Ascending aorta (tissue), 2 donors: Measurements from ENCODE around the gene LRSAM1. TPM values are rescaled to one million over a fixed set of nuclear protein-coding genes. Genes with fewer than 3 reads are reported as not detected.
A peak's percentile ranks its signal among the peaks of the same experiment; 100 is the strongest.

ENCODE experiments used
- DNase-seq, 2 donors: peaks; one replicate each; pipeline ENCODE4 v3.0.0-alpha.2; 2019; ENCODE audit warnings: low spot score in 2 of 2
- H3K27ac ChIP-seq, 2 donors: fragments of 200-600 bp; sonication (generic); one replicate each; pipeline ENCODE4 v1.5.1; 2016 to 2017; ENCODE audit warnings: mild to moderate bottlenecking in 1 of 2
- H3K27me3 ChIP-seq: fragments of 200-600 bp; sonication (generic); one replicate; pipeline ENCODE4 v1.5.1; 2017
- H3K36me3 ChIP-seq, 2 donors: fragments of 200-600 bp; sonication (generic); one replicate each; pipeline ENCODE4 v1.5.1; 2016
- H3K4me1 ChIP-seq, 2 donors: fragments of 200-600 bp; sonication (generic); one replicate each; pipeline ENCODE4 v1.5.1; 2016 to 2017; ENCODE audit warnings: mild to moderate bottlenecking in 1 of 2
- H3K4me3 ChIP-seq, 2 donors: fragments of 200-600 bp; sonication (generic); one replicate each; pipeline ENCODE4 v1.5.1; 2016 to 2017; ENCODE audit warnings: mild to moderate bottlenecking in 1 of 2
- H3K9me3 ChIP-seq, 2 donors: fragments of 200-600 bp; sonication (generic); one replicate each; pipeline ENCODE4 v1.5.1; 2016
- intact Hi-C: fragments of 100-400 bp; cut with DNase I; formaldehyde crosslinking; loops from one replicate; pipeline ENCODE4 v1.15.1; 2023
- total RNA-seq: library from RNA; depleted of rRNA; stranded (reverse); fragments of >200 nt; gene quantifications from one replicate; pipeline ENCODE4 v1.1.0, GENCODE V29; 2016
- TF ChIP-seq, protein P1 (sequence below), 3 experiments: fragments of 200-600 bp in 2 of 3; fragments of 450-650 bp in 1 of 3; sonication (generic) in 2 of 3; IDR thresholded peaks; one replicate each; pipeline ENCODE4 v1.5.1; 2016 to 2019; ENCODE audit warnings: antibody characterized with exemption in 3 of 3, mild to moderate bottlenecking in 1 of 3, moderate library complexity in 1 of 3

LRSAM1 gene
- total RNA-seq: 22.8 TPM

DNA sequence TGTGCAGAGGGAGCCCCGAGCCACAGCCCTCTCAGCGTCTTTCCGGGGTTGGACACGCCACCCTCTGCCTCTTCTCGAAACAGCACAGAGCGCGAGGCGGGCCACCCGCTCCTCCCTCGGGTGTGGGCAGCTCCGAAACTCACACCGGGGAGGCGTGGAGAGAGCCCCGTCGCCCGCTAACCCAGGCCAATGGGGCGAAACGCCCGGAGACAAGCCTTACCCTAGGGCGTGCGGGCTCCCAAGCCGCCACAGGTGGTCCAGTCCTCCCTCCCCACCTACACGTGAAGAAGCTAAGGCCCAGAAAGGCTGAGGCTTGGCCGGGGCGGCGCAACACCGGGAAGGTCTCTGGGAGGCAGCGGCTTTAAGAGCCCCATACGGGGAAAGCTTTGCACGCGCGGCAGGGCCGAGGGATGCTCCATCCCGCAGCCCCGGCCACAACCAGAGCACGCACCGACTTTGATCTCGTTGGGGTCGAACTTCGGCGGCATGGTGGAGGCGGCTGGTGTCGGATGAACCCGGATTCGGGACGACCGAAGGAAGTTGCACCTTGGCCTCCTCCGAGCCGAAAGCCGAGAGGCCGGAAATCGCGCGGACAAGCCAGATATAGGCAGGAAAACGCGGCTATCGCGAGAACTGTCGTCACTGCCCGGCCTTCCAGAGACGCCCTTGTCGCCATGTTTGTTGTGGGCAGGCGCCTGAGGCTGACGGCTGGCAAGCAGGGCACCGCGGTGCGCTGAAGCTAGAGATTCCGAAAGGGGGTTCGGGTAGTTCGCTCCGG is at the start of gene LRSAM1, which contains the start of gene RPL12:
Gene LRSAM1 (plus strand): TSS at position 681 of the 778 bp plus-strand sequence. CDS start 3,018 bp downstream, outside the sequence.
Gene RPL12 (minus strand): TSS at position 577 of the 778 bp plus-strand sequence. CDS start 89 bp downstream, at position 488.
- TF ChIP-seq, protein P1, sequence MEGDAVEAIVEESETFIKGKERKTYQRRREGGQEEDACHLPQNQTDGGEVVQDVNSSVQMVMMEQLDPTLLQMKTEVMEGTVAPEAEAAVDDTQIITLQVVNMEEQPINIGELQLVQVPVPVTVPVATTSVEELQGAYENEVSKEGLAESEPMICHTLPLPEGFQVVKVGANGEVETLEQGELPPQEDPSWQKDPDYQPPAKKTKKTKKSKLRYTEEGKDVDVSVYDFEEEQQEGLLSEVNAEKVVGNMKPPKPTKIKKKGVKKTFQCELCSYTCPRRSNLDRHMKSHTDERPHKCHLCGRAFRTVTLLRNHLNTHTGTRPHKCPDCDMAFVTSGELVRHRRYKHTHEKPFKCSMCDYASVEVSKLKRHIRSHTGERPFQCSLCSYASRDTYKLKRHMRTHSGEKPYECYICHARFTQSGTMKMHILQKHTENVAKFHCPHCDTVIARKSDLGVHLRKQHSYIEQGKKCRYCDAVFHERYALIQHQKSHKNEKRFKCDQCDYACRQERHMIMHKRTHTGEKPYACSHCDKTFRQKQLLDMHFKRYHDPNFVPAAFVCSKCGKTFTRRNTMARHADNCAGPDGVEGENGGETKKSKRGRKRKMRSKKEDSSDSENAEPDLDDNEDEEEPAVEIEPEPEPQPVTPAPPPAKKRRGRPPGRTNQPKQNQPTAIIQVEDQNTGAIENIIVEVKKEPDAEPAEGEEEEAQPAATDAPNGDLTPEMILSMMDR (IDR thresholded peaks at IDR 0.05): no peak
- Histone ChIP-seq H3K27me3 (no peaks in the 10 kb centered on the region), H3K9me3 (no peaks in the 10 kb centered on the region), H3K27ac (peak within 1 kb of the TSS; percentile 91 to 94), H3K36me3 (peaks cover 32 to 59% of the 10 kb centered on the region in 2 donors), H3K4me1 (peaks cover 9 to 20% of the 10 kb centered on the region in 2 donors), H3K4me3 (peak within 1 kb of the TSS; percentile 75 to 82)
- peak; percentile 79 to 97 for DNase-seq
- intact Hi-C loops: loop anchor here (1.0 kb wide), 2 partner anchors 27 to 55 kb away; partner anchors contain the start of gene ZNF79

DNA sequence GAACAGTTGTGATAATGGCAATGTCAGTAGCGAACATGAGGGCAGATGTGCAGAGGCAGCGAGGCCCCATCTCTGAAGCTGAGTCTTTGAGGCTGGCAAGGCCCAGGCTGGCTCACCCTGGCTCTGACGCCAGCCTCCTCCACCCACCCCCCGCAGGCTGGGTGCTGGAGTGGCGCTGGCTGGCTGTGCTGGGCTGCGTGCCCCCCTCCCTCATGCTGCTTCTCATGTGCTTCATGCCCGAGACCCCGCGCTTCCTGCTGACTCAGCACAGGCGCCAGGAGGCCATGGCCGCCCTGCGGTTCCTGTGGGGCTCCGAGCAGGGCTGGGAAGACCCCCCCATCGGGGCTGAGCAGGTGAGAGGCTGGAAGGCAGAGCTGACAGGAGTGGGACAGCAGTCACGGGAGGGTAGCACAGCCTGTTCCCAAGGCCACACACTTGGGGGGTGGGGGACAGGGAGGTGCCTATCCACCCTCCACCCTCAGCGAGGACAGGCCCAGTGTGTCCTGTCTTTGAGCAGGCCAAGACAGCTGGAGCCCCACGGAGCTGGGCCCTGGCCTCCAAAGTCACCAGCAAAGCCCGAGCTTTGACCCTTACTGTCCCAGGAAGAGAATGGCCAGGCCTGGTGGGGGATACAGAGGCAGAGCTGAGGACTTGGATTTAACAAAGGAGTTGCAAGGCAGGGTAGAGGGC is 48.8 kb upstream of the LRSAM1 start:
- H3K4me1 ChIP-seq: peaks cover 0 to 10% of the 10 kb centered on the region in 2 donors
- H3K36me3 ChIP-seq: peaks cover 22 to 35% of the 10 kb centered on the region in 2 donors
- intact Hi-C loops: no loop called here

DNA sequence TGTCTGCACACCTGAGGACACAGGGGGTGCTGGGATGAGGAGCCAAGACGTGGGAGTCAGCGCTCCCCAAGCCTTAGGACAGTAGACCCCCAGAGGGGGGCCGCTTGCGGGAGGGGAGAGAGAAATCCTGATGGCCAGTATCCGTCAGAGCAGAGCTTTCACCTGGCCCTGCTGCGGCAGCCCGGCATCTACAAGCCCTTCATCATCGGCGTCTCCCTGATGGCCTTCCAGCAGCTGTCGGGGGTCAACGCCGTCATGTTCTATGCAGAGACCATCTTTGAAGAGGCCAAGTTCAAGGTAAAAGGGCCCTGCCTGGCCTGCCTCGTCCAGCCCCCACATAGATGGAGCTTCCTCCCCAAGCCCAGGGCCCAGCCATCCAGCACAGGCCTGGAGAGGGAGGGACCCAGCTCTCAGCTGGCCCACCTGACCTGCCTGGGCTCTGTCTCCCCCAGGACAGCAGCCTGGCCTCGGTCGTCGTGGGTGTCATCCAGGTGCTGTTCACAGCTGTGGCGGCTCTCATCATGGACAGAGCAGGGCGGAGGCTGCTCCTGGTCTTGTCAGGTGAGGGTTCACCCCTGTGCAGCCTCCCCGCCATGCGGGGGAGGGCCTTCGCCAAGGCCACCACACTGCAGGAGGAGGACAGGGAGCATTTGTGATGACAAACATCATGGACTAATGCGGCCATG is 47.7 kb upstream of the LRSAM1 start:
- Histone ChIP-seq H3K4me3 (no peak overlapping the region), H3K9me3 (no peaks in the 10 kb centered on the region), H3K27me3 (no peaks in the 10 kb centered on the region), H3K36me3 (peaks cover 25 to 45% of the 10 kb centered on the region in 2 donors), H3K4me1 (peaks cover 0 to 5% of the 10 kb centered on the region in 2 donors), H3K27ac (no peak overlapping the region)
- intact Hi-C loops: no loop called here
- TF ChIP-seq, protein P1 (IDR thresholded peaks at IDR 0.05): no peak
- no peak for DNase-seq

More for the DNA sequence above, 48.8 kb upstream of the LRSAM1 start:
- Histone ChIP-seq H3K27me3 (no peaks in the 10 kb centered on the region), H3K4me3 (no peak overlapping the region), H3K9me3 (no peaks in the 10 kb centered on the region), H3K27ac (no peak overlapping the region)
- DNase-seq: no peak
- TF ChIP-seq, protein P1 (IDR thresholded peaks at IDR 0.05): no peak

DNA sequence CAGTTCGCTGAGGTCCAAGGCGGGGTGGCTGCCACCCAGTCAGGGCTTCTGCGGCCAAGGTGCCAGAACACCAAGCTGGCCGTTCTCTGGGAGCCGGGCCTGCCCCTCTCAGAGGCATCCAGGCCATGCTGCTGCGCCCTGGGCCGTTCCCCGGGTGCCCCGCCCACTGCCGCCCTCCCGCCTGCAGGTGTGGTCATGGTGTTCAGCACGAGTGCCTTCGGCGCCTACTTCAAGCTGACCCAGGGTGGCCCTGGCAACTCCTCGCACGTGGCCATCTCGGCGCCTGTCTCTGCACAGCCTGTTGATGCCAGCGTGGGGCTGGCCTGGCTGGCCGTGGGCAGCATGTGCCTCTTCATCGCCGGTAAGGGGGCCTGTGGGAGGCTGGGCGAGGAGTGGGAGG is 46.7 kb upstream of the LRSAM1 start:
- H3K27me3 ChIP-seq: no peaks in the 10 kb centered on the region
- H3K9me3 ChIP-seq: no peaks in the 10 kb centered on the region
- DNase-seq: no peak
- no peak overlapping the region for H3K4me3 ChIP-seq
- intact Hi-C loops: no loop called here
- TF ChIP-seq, protein P1 (IDR thresholded peaks at IDR 0.05): no peak
- H3K27ac ChIP-seq: no peak overlapping the region
- no peaks in the 10 kb centered on the region for H3K4me1 ChIP-seq
- peaks cover 25 to 45% of the 10 kb centered on the region in 2 donors for H3K36me3 ChIP-seq

DNA sequence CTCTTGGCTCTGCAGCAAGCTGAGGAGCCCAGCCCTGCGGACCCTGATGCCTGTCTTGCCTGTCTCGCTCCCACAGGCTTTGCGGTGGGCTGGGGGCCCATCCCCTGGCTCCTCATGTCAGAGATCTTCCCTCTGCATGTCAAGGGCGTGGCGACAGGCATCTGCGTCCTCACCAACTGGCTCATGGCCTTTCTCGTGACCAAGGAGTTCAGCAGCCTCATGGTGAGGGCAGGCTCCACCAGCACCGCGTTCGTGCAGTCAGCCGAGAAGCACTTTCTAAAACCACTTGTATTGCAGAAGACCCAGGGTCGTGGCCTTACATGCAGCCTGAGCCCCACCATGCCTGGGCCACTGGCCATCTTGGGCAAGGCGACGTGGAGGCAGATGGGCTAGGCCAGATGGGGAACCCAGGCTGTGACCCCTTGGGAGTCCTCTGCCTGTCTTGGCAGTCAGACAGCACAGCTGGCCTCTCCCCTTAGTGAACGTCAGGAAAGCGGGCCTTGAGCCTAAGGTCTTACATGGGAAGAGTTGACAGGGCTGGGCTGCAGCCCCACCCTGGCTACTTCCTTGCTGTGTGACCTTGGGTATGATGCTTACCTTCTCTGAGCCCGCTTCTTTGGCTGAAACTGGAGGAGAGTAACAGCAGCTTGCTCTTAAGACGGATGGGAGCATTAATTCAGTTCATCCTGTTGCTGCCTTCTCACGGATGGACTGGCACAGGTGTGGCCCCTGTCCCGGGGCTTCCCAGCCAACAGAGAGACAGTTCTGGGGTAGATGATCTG is 45.8 kb upstream of the LRSAM1 start:
- DNase-seq: no peak

More for the DNA sequence above, 45.8 kb upstream of the LRSAM1 start:
- no peak overlapping the region for H3K4me3 ChIP-seq
- H3K4me1 ChIP-seq: no peaks in the 10 kb centered on the region
- TF ChIP-seq, protein P1 (IDR thresholded peaks at IDR 0.05): no peak
- peaks cover 21 to 45% of the 10 kb centered on the region in 2 donors for H3K36me3 ChIP-seq
- H3K9me3 ChIP-seq: no peaks in the 10 kb centered on the region
- intact Hi-C loops: no loop called here
- H3K27me3 ChIP-seq: no peaks in the 10 kb centered on the region
- no peak overlapping the region for H3K27ac ChIP-seq
